ENCODE data around the gene FBH1. TPM values are rescaled to one million over a fixed set of nuclear protein-coding genes. Genes with fewer than 3 reads are reported as not detected.

FBH1 gene
- total RNA-seq, 1 donor from 2014 or later: 66.9 TPM

DNA sequence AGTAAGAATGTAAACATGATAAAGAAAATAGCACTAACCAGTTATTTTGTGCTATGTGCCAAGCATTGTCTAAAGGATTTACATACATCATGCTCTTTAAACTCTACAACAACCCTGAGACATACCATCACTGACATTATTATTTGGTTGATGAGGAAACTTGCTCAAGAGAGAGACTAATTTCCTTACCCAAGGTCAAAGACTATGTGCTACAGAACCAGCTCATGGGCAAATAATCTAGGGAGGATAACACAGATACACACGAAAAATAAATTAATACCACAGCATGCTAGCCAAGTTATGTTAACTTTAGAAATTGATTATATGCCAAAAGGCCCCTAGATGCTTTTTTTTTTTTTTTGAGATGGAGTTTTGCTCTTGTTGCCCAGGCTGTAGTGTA, 3.0 kb upstream of the FBH1 start:
- DNase-seq (ENCODE audit: low spot score): no peak
- H3K4me3 Mint-ChIP-seq: peak overlapping the region; percentile 5
- intact Hi-C loops (cut with micrococcal nuclease): loop anchor here (5.0 kb wide), 1 partner anchor 440 kb away; no protein-coding TSS in a partner anchor
- H3K9me3 Mint-ChIP-seq: no peaks in the 10 kb centered on the region
- H3K27me3 Mint-ChIP-seq (ENCODE audit: insufficient read depth): no peaks in the 10 kb centered on the region
- H3K27ac Mint-ChIP-seq: no peak overlapping the region
- H3K4me1 Mint-ChIP-seq (ENCODE audit: low read depth): peaks cover 32% of the 10 kb centered on the region
- H3K36me3 Mint-ChIP-seq (ENCODE audit: low read depth): peaks cover 21% of the 10 kb centered on the region

DNA sequence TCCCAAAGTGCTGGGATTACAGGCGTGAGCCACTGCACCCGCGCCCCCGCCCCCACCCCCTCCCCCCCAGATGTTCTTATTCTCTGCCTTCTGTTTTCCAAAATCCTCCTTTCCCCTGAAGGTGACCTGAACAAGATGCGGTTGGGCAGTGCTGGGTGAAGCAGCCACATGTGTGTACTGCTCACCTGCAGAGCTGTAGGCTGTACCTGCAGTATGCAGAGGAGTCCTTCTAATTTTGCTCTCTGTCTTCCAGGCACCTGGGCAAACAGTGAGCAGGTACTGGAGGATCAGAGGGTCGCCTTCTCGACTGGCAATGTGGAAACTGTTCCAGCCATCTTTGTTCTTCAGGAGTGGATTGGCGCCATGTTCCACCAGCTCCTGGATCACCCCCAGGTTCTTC, 2.4 kb upstream of the FBH1 start:
- Mint-ChIP-seq H3K9me3 (no peaks in the 10 kb centered on the region), H3K4me1 (ENCODE audit: low read depth) (peaks cover 39% of the 10 kb centered on the region), H3K27ac (no peak overlapping the region), H3K36me3 (ENCODE audit: low read depth) (peaks cover 19% of the 10 kb centered on the region), H3K4me3 (peak overlapping the region; percentile 91), H3K27me3 (ENCODE audit: insufficient read depth) (no peaks in the 10 kb centered on the region)
- intact Hi-C loops (cut with micrococcal nuclease): loop anchor here (2.0 to 5.0 kb wide), 3 partner anchors 123 to 440 kb away; partner anchors contain the start of gene RBM17
- no peak for DNase-seq (ENCODE audit: low spot score)

GRCh38 chr10:5888351-5888750, 1.7 kb upstream of the FBH1 start:
- Mint-ChIP-seq H3K27ac (peak overlapping the region; percentile 69), H3K27me3 (ENCODE audit: insufficient read depth) (no peaks in the 10 kb centered on the region), H3K4me3 (peak overlapping the region; percentile 91), H3K9me3 (no peaks in the 10 kb centered on the region), H3K36me3 (ENCODE audit: low read depth) (peaks cover 19% of the 10 kb centered on the region), H3K4me1 (ENCODE audit: low read depth) (peaks cover 42% of the 10 kb centered on the region)
- intact Hi-C loops (cut with micrococcal nuclease): loop anchor here (2.0 to 5.0 kb wide), 3 partner anchors 124 to 441 kb away; partner anchors contain the start of gene RBM17
- DNase-seq (ENCODE audit: low spot score): no peak

DNA sequence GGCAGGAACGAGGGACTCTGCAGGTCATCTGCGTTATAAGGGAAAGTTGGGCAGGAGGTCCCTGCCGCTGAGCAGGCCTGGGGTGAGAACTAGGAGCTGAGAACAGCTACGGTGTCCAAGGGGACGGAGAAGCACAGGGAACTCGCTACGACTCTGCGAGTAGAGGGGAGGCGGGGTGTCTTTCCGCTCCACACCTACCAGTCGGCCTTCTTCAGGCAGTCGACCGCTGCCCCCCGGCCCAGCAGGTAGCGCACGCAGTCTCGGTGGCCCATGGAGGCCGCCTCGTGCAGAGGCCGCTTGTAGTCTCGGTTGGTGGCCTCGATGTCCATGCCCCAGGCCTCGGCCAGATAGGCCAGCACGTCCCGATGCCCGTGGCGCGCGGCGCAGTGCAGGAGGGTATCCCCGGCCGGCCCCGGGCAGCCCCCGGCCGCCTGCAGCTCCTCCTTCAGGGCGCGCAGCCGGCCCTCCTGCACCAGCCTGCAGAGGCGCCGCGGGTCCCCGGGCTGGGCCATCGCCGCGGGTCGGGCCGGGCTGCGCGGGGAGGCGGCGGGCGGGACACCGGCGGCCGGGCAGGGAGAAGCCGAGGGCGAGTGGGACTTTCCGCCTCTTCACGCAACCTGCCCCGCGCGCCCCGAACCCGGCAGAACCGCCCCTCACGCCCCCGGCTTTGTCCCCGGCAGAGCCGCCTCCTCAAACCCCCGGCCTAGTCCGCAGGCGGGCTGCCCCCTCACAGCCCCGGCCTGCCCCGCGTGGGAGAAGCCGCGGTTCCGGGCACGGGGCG, 1.0 kb upstream of the FBH1 start:
- DNase-seq (ENCODE audit: low spot score): peak; percentile 46
- Mint-ChIP-seq H3K27ac (peak overlapping the region; percentile 69), H3K27me3 (ENCODE audit: insufficient read depth) (no peaks in the 10 kb centered on the region), H3K36me3 (ENCODE audit: low read depth) (peaks cover 21% of the 10 kb centered on the region), H3K4me1 (ENCODE audit: low read depth) (peaks cover 44% of the 10 kb centered on the region), H3K4me3 (peak overlapping the region; percentile 91), H3K9me3 (no peaks in the 10 kb centered on the region)
- intact Hi-C loops (cut with micrococcal nuclease): loop anchor here (1.0 to 5.0 kb wide), 6 partner anchors 16 to 442 kb away; partner anchors contain the start of genes PFKFB3 and RBM17

DNA sequence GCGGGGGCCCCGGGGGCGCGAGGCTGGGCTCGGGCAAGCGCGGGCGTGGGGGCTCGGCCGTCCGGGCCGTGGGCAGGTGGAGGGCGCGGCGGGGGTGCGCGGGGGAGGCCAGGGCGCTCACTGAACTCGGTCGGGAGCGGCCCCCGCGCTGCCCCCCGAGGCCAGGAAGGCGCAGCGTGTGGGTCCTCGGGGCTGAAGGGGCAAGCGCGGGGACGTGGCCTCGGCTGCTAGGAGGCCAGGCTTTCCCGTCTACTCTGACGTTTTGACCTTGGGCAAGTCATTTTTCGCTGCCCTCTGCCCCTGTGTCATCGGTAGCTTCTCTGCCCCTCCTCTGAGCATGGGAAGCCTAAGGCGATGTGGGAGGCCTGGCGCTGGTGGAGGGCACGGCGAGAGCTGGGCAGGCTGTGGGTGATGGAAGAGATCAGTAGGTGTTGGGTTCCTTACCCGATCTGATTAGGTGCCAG, 441 bp downstream of the FBH1 start:
- H3K9me3 Mint-ChIP-seq: no peaks in the 10 kb centered on the region
- intact Hi-C loops (cut with micrococcal nuclease): loop anchor here (1.0 kb wide), 4 partner anchors 77 to 206 kb away; partner anchors contain the start of genes GDI2 and TASOR2
- H3K4me1 Mint-ChIP-seq (ENCODE audit: low read depth): peaks cover 58% of the 10 kb centered on the region
- no peaks in the 10 kb centered on the region for H3K27me3 Mint-ChIP-seq (ENCODE audit: insufficient read depth)
- no peak for DNase-seq (ENCODE audit: low spot score)
- H3K4me3 Mint-ChIP-seq: peak overlapping the region; percentile 90
- peaks cover 27% of the 10 kb centered on the region for H3K36me3 Mint-ChIP-seq (ENCODE audit: low read depth)
- peak overlapping the region; percentile 76 for H3K27ac Mint-ChIP-seq

DNA sequence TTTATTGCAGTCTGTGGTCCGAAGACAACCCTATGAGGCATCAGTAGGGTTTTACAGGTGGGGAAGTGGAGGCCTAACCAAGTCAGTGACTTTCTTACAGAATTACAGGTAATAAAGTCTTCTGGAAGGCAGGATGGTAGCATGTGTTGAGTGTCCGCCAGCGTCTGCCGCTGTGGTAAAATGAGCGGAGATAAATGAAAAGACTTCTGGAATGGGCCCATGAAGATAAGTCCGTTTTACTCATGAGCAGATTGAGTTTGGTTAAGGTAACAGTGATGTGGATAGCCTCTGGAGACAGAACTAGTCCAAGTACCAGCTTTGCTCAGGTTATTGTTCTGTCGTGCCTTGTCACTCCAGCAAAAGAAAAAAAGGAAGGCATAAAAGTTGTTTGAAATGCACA, 966 bp downstream of the FBH1 start:
- Mint-ChIP-seq H3K27ac (no peak overlapping the region), H3K9me3 (no peaks in the 10 kb centered on the region), H3K36me3 (ENCODE audit: low read depth) (peaks cover 29% of the 10 kb centered on the region), H3K4me1 (ENCODE audit: low read depth) (peaks cover 63% of the 10 kb centered on the region), H3K4me3 (peak overlapping the region; percentile 90), H3K27me3 (ENCODE audit: insufficient read depth) (no peaks in the 10 kb centered on the region)
- intact Hi-C loops (cut with micrococcal nuclease): no loop called here
- DNase-seq (ENCODE audit: low spot score): no peak

- Mint-ChIP-seq H3K27ac (no peak overlapping the region), H3K27me3 (ENCODE audit: insufficient read depth) (no peaks in the 10 kb centered on the region), H3K4me3 (peak overlapping the region; percentile 63), H3K4me1 (ENCODE audit: low read depth) (peaks cover 69% of the 10 kb centered on the region), H3K36me3 (ENCODE audit: low read depth) (peaks cover 34% of the 10 kb centered on the region), H3K9me3 (peaks cover 1% of the 10 kb centered on the region)
- intact Hi-C loops (cut with micrococcal nuclease): no loop called here
- no peak for DNase-seq (ENCODE audit: low spot score)
Observed at GRCh38 chr10:5892007-5892406, 2.0 kb downstream of the FBH1 start.

- DNase-seq (ENCODE audit: low spot score): no peak
- H3K4me3 Mint-ChIP-seq: no peak overlapping the region
- peaks cover 39% of the 10 kb centered on the region for H3K36me3 Mint-ChIP-seq (ENCODE audit: low read depth)
- peaks cover 65% of the 10 kb centered on the region for H3K4me1 Mint-ChIP-seq (ENCODE audit: low read depth)
- no peak overlapping the region for H3K27ac Mint-ChIP-seq
- H3K27me3 Mint-ChIP-seq (ENCODE audit: insufficient read depth): no peaks in the 10 kb centered on the region
- intact Hi-C loops (cut with micrococcal nuclease): no loop called here
- H3K9me3 Mint-ChIP-seq: peaks cover 12% of the 10 kb centered on the region
Observed at GRCh38 chr10:5893321-5893720, 3.3 kb downstream of the FBH1 start.

- Mint-ChIP-seq H3K4me3 (no peak overlapping the region), H3K9me3 (peaks cover 12% of the 10 kb centered on the region), H3K4me1 (ENCODE audit: low read depth) (peaks cover 60% of the 10 kb centered on the region), H3K27ac (peak overlapping the region; percentile 62), H3K36me3 (ENCODE audit: low read depth) (peaks cover 40% of the 10 kb centered on the region), H3K27me3 (ENCODE audit: insufficient read depth) (no peaks in the 10 kb centered on the region)
- intact Hi-C loops (cut with micrococcal nuclease): no loop called here
- DNase-seq (ENCODE audit: low spot score): no peak
Observed at GRCh38 chr10:5894403-5894802, 4.4 kb downstream of the FBH1 start.

GRCh38 chr10:5894873-5895272, 4.8 kb downstream of the FBH1 start:
- Mint-ChIP-seq H3K27me3 (ENCODE audit: insufficient read depth) (no peaks in the 10 kb centered on the region), H3K36me3 (ENCODE audit: low read depth) (peaks cover 40% of the 10 kb centered on the region), H3K4me1 (ENCODE audit: low read depth) (peaks cover 60% of the 10 kb centered on the region), H3K9me3 (peaks cover 12% of the 10 kb centered on the region), H3K27ac (no peak overlapping the region), H3K4me3 (no peak overlapping the region)
- no peak for DNase-seq (ENCODE audit: low spot score)
- intact Hi-C loops (cut with micrococcal nuclease): no loop called here

- Mint-ChIP-seq H3K27ac (no peak overlapping the region), H3K4me1 (ENCODE audit: low read depth) (peaks cover 60% of the 10 kb centered on the region), H3K9me3 (peaks cover 12% of the 10 kb centered on the region), H3K36me3 (ENCODE audit: low read depth) (peaks cover 40% of the 10 kb centered on the region), H3K4me3 (peak overlapping the region; percentile 51), H3K27me3 (ENCODE audit: insufficient read depth) (no peaks in the 10 kb centered on the region)
- intact Hi-C loops (cut with micrococcal nuclease): no loop called here
- no peak for DNase-seq (ENCODE audit: low spot score)
Observed at GRCh38 chr10:5895365-5895764, 5.3 kb downstream of the FBH1 start.

DNA sequence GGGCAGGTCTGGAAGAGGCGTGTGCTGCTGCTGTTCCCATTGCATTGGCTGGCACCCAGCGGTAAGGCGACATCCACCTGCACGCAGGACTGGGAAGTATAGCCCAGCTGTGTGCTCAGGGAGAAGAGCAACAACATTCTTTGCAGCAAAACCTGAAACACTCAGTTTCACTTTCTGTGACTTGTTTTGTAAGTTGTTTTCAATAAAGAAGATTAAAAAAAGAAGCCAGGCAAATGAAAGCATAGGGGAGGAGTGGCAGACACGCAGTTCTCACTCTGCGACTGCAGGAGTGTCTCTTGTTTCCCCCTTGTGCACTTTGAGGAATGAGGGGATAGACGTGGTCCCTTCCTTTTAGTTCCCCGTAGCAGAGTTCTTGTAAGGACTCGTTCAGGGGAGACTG, 5.8 kb downstream of the FBH1 start:
- intact Hi-C loops (cut with micrococcal nuclease): no loop called here
- Mint-ChIP-seq H3K27ac (peak overlapping the region; percentile 45), H3K27me3 (ENCODE audit: insufficient read depth) (no peaks in the 10 kb centered on the region), H3K9me3 (peaks cover 12% of the 10 kb centered on the region), H3K36me3 (ENCODE audit: low read depth) (peaks cover 40% of the 10 kb centered on the region), H3K4me1 (ENCODE audit: low read depth) (peaks cover 56% of the 10 kb centered on the region), H3K4me3 (peak overlapping the region; percentile 51)
- DNase-seq (ENCODE audit: low spot score): no peak

Data from activated T-helper 1 cell treated with anti-CD3 and anti-CD28 coated beads, Interleukin-12 subunit alpha, Interleukin-12 subunit beta, Interleukin-2, Interleukin-4 antibody, amounts not matched to agents 30 ng/mL and 10 ng/mL and 1 ng/mL, durations not matched to agents 14 hours and 24 hours and 36 hours (primary cell).